Activated CD8-positive, alpha-beta memory T cell treated with anti-CD3 and anti-CD28 coated beads, Interleukin-2, amount 50 U/mL, for 1 hour (primary cell): ENCODE results near the gene CYFIP2.
"Not testable (repeated sequence)": the region's sequence is repeated elsewhere in the genome, so short reads cannot be mapped to it uniquely, and the experiment has no call there.

Source experiments
- DNase-seq: peaks from one replicate; pipeline ENCODE4 v3.0.0-alpha.2; 2020; ENCODE audit errors: extremely low read depth

CYFIP2 gene

DNA sequence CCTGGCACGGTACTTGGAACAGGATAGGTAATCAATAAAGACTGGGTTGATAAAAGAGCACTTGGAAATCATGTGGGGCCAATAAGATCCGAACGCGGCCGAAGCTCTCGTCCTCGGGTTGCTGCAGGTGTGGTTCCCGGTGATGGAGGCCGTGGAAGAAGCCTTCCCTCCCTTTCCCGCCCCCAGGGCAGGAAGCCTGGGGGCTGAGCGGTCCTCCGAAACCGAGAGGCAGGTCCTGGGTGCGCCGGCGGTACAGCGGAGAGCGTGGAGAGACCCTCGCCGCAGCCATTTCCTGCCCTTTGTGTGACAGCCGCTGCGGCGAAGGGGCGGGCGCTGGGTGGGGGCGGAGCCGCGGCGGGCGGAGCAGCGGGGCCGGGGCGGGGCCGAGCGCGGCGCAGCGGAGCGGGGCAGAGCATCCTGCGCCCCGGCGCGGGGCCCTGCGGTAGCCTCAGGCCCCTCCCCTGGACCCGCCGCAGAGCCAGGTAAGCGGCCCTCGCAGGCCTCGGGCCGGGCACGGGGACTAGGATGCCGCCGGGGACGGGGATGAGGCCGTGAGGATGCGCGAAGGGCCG lies at the start of gene CYFIP2:
TSS of gene CYFIP2 (plus strand) at position 410 of the 572 bp plus-strand sequence. CDS start 19,239 bp downstream, outside the sequence.
- DNase-seq, result peak; percentile 70

DNA sequence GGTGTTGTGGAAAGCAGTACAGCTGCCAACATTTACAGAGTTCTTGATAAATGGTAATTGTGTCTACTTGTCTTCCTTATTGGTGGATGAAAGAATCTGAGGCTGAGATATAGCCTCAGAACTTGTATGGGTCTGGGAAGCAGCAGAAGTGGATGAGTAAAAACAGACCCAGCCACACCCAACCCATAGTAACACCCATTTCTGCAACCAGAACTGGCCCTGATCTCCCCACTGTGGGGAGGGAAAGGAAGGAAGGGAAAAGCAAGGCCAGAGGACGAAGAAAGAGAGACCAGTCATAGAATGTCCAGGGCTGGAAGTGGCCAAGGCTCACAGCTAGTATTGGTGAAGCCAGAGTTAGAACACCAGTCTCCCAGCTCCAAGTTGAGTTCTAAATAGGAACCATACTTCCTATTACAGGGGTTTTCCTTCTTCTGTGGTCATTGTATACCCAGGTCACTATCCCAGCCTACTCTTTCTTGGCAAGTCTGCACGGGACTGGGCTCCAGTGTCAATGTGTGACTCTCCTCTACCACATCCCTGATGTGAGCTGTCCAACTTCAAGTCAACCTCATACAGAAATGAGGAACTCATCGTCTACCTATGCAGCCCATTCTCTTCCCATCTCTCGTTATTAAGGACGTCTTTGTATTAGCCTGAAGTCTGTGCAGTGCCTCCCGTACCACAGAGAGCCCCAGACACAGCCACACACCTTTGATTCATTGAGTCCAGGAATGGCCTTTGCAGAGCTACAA lies 49.4 kb upstream of the CYFIP2 start:
- no peak for DNase-seq

DNA sequence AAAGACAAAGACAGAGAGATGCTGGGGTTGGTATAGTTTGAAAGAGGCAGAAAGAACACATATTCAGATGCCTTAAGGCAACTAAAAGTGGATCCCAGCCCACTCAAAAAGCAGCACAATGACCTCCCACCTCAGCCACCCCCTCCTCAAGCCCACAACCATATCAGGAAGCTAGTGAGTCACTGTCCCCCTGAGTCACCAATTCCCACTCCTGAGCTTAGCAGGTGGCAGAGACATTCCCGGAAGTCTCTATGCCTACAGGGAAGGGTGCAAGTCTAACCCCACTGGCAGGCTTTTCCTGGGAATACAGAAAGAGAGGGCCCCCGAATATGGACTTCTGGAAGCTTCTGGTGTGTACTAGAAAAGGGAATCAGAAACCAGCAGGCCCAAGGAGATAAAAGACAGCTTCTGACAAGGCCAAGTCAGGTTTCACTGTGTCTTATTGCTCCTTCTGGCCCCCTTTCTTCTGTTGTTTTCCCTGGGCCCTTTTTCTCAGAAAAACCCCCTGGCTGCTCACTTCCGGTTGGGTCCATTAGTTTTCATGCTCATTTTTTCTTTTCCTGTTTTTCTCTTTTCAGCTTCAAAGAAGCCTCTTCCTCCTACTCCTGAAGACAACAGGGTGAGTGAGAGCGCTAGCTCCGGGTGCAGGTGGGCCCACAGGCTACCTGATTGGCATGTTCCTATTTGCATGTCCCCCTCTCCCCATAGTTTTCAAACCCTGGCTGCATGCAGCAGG lies 48.5 kb upstream of the CYFIP2 start:
- DNase-seq, result no peak

DNA sequence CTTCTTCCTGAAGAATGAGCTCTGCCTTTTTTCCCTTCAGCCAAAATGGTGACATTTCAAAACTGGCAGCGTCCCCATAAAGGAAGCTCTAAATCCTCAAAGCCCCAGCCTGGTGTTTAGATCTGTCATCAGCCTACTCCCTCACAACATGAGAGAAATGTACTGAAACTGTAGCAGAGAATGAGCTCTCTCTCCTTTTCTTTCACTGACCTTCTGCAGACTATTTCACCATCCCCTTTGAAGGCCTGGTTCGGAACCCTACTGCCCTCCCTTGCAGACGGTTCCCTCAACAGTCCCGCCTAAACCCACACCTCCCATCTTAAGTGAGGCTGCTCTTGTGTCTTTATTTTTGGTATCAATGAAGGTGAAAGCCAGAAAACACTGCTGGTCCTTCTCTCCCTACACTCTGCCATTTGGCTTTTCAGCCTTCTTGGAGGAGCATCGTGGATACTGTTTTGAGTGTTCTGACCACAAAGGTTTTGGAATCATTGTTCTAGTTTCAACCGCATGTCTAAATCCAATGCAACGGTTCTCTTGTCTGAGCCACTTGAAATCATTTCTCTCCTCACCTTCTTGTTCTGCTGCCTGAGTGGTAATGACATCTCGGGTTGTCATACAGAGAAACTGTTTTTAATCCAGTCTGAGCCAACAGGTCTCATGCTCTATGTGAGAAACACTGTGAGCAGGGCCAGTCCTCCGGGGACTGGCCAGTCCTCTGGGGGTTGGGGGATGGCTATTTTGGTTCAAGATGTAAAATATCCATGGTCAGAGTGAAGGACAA lies 46.2 kb upstream of the CYFIP2 start:
- no peak for DNase-seq

DNA sequence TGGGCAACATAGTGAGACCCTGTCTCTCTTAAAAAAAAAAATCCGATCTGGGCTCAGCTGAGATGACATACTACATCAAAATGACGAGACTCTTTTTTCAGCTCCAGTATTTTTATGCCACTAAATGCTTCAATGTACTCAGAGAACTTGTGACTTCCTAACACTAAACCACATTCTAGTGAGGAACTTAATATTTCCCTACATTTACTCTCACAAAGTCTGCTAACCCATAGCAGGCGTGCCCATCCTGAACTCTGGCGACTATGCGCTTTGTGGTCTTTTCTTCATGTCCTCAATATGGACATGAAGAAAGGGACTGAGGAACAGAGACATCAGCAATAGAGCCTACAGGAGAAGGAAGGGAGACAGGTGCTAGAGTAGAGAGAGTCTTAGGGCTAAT lies 44.0 kb upstream of the CYFIP2 start:
- no peak for DNase-seq

DNA sequence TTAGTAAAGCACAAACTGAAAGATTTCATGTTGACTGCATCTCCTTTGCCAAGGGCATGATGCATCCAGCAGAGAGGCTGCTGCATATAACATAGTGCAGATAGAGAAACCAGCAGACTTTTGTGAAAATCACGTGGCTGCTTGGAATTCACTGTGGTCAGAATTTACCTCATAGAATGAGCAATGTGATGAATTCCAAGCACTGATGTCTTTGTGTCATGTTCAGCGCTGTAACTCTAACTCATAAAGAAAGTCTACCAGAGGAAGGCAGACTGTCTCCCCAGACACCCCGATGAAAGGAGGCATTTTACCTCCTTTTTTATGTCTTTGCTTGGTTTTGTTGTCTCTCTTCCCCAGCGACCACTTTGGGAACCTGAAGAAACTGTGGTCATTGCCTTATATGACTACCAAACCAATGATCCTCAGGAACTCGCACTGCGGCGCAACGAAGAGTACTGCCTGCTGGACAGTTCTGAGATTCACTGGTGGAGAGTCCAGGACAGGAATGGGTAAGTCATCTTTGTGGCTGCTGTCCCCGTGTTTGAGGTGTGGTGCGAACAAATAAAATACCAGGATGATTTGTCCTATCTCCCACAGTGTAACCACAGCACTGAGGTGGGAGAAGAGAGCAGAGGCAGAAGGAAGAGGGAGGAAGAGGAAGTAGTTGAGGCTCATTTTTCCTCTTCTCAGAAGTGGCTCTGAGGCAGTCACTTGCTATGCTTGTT lies 43.3 kb upstream of the CYFIP2 start:
- no peak for DNase-seq

DNA sequence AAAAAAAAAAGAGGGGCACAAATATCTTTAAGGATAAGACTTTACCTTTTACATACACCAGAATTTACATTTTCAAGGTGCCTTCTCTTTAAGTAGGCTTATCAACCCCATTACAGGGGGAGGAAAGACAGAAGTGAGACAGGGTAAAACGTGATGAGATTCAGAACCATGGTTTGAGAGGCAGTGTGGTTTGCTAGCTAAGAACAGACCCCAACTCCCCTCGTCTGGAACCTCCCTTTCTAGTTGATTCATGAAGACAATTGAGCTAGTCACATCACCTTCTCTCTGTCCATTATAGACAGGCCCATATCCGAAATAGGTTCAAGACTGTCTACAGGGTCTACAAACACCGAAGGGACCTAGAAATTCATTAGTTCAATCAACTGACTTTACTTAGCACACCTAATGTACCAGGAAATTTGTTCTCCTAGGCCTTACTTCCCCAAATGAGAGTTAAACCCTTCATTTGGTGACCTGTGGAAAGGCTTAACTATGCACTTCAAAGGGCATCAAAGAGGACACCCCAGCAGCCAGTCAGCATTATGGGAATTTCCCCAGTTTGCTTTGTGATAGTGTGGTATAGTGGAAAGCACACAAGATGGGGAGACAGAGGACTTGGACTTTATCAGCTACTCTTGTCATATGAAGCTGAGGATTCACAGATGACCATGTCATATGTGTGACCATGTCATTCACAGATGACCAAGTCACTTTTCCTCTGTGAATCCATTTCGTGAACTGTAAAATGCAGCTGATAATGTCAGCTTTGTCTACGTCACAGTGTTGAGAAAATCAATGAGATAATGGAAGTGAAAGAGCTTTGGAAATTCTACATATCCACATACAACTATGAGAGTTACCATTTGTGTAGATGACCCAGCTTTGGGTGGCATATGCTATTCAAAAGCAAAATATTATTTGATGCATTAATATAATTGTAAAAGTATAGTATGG lies 40.2 kb upstream of the CYFIP2 start:
- no peak for DNase-seq

DNA sequence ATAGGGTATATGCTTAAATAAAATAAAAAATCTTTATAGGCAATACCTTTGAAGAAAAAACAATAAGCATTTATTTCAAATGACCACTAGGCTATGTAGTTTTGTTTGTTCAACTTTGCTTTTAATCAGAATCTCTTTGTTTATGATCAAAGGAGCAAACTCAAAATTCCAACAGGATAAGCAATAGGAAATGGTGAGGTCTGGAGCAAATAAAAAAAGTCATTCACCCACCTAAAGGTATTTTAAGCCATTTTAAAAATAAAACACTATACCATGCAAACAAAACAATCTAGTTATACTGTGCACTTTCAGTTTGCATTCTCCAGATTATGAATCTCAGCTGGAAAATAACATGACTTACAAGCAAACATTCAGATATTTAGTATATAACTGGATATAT lies 35.3 kb upstream of the CYFIP2 start:
- no peak for DNase-seq

DNA sequence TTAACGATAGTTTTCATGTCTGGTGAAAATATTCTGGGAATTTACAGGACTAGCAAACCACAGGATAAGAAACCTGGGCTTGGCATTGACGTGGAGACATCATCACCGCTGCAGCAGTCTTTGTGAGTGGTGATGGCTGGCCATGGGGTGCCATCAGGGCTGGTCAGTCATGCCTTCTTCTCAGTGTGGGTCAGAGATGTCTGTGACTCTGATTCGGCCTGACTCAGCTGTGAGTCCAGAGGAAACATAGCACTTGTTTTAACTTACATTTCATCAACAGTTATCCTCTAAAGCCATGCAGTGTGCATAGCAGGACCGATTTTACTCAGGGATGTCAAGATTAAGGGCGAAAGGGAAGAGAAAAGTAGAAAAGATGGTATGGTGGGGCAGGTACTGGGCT lies 33.2 kb upstream of the CYFIP2 start:
- no peak for DNase-seq

DNA sequence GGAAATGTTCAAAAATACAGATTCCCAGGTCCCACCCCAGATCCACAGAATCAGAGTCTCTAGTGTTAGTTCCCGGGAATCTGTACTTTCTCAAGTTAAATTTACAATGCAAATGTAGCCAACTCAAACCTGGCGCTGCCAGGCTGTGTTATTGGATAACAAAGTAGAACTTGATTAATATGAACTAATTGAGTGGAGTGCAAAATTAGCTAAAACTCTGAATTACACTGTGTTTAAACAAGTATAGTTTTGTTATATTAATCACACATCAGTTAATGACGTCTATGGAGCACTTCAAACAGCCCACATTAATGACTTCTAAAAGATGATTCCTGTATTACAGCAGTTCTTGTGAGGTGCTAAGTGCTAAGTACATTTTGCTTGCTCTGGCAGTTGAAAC lies 32.4 kb upstream of the CYFIP2 start:
- no peak for DNase-seq

DNA sequence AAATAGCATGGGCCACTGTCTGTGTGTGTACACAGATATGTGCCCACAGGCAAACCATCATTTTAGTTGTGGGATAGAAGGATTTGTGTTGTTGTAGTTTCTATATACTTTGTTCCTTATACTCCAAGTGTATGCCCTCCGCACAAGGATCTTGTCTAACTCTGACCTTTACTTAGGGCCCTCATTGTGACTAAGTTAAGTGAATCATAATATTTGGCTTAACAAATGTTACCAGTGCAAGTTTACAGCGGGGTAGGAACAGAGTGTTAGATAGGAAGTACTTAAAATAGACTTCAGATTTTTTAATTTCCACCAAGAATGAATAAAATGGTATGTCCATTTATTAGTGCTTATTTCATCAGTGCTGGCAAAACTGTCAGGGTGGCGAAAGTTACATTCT lies 29.5 kb upstream of the CYFIP2 start:
- no peak for DNase-seq

DNA sequence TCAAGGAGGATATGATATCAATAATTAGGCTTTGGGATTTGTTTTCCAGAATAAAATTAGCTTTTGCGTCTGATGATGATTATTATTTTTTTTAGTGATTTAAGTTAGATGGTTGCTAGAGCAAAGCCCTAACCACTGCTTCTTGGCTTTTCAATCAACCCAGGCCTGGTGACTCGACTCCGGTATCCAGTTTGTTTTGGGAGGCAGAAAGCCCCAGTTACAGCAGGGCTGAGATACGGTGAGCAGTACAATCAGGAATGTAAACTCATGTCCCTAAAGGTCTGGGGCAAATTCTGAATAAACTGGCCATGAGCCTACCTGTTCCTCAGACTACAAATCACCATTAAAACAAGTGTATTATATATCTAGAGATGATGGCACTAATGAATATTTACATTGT lies 24.4 kb upstream of the CYFIP2 start:
- no peak for DNase-seq

DNA sequence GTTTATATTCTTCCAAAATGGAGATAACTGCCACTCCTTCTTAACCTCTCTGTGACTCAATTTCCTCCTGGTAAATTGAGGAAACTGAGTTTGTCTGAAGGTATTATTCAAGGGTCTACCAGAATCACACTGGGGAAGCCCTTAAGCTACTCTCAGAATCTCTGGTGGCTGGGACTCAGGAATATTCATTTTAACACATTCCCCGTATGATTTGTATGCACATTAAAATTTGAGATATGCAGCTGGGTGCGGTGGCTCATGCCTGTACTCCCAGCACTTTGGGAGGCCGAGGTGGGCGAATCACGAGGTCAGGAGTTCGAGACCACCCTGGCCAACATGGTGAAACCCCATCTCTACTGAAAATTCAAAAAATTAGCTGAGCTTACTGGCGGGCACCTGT lies 21.2 kb upstream of the CYFIP2 start:
- not testable (repeated sequence) for DNase-seq

DNA sequence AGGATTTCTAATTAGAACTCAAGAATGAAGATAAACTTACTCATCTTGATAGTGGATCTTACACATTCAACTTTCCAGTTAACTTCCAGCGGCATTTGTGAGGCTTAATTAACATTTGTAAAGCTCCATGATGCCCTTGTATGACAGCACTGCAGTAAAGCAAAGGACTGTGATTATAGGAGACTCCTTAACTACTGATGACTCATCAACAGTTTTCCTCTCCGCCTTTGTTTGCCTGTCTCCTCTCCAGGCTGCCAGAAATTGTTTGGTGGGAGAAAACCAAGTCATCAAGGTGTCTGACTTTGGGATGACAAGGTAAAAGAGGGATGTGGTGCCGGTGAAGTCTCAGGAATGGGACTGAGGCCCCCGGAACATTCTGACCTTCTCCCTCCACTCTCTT lies 20.4 kb upstream of the CYFIP2 start:
- no peak for DNase-seq

DNA sequence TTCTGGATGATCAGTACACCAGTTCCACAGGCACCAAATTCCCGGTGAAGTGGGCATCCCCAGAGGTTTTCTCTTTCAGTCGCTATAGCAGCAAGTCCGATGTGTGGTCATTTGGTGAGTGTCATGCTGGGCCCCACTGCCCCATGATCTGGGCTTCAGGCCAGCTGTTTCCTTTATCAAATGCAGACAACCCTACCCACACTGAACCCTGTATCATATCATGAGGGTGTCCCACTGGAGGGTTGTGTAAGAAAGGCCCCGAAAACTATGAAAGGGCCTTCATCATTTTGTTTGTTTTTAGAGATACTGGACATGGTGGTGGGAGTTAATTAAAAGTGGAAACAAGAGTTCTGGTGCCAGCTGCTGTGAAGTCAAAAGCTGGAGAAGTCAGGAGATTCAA lies 20.0 kb upstream of the CYFIP2 start:
- DNase-seq, result no peak

DNA sequence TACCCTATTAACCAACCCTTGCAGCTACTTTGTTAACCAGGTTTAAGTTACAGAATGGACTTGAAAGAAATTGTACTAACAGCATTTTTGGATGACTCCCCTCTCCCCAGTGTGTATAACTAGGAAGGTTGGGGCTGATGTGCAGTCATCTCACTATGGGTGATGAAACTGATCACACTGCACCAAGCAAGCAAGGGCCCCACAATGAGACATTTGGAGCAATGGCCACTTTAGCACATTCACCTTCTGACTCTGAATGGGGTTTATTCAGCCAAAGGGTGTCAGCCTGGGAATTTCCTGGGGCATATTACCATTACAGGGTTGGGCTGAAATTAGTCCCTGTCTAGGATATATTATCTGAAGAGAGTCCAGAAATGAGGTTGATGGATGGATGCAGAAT lies 18.7 kb upstream of the CYFIP2 start:
- no peak for DNase-seq

DNA sequence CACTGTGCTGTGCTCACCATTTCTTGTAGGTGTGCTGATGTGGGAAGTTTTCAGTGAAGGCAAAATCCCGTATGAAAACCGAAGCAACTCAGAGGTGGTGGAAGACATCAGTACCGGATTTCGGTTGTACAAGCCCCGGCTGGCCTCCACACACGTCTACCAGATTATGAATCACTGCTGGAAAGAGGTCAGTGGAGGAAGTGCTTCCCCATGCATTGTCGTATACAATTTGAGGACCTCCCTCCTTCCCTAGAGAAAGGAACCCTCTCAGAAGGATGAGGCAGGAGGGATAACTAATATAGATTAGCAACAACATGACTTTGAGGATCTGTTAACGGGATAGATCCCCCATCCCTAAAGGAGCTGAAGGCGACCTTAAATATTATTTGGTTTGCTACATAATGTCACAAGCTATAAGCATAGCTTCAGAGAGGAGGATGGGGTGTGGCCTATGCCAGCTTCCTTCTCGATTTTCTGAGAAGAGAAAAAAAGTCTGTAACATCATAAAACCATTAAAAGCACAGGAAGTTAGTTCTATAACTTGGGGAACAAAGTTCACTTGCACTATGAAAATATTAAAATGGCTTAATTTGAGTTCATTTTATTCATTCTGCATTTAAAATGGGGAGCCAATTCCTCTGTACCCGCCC lies 17.0 kb upstream of the CYFIP2 start:
- DNase-seq, result no peak

DNA sequence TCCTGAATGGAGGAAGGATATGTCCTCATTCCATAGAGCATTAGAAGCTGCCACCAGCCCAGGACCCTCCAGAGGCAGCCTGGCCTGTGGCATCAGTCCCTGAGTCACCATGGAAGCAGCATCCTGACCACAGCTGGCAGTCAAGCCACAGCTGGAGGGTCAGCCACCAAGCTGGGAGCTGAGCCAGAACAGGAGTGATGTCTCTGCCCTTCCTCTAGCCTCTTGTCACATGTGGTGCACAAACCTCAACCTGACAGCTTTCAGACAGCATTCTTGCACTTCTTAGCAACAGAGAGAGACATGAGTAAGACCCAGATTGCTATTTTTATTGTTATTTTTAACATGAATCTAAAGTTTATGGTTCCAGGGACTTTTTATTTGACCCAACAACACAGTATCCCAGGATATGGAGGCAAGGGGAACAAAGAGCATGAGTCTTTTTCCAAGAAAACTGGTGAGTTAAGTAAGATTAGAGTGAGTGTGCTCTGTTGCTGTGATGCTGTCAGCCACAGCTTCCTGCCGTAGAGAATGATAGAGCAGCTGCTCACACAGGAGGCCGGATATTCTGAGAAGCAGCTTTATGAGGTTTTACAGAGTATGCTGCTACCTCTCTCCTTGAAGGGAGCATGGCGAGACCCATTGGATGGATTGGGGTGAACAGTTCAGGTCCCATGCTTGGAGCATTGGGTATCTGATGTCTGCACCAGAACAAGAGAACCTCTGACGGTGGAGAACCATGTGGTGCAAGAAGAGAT lies 13.0 kb upstream of the CYFIP2 start:
- peak; percentile 43 for DNase-seq

DNA sequence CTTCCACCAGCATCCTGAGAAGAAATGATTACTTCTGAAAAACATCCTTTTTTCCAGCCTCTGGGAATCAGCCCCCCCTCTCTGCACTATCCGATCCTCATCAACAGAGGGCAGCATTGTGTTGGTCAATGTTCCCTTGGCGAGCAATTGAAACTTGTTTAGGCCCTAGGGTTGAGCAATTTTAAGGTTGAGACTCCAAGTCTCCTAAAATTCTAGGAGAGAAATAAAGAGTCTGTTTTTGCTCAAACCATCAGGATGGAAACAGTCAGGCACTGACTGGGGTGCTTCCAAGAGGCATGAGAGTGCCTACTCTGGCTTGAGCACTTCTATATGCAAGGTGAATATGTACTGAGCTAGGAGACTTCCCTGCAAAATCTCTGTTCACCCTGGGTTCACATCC lies 12.4 kb upstream of the CYFIP2 start:
- no peak for DNase-seq
